GM21723 (cell line): Measurements from ENCODE around the gene CCDC50.

ENCODE experiments used
- ATAC-seq: cut with Tn5 transposase; IDR thresholded peaks from one replicate; pipeline ENCODE4 v1.9.1; 2021; ENCODE audit warnings: mild to moderate bottlenecking, moderate library complexity; ENCODE audit not compliant: unreplicated experiment

Gene CCDC50

DNA sequence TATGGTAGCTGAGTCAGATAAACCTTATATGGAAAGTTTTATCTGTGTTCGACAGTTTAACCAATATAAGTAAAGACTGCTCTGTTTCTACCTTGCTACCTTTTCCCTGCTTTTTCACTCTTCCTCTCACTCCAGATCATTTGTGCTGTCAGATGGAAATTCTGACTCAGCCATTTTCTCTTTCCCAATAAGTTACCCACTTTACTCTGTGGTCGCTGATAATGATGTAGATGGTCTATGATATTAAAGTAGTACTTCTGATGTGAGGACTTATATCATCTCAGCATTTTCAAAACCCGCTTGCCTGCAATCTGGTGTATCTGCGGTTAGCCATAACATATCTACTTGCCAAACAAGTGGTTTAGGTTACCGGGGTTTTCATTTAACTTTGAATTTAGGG, 16.1 kb downstream of the CCDC50 start:
- ATAC-seq, result no peak

DNA sequence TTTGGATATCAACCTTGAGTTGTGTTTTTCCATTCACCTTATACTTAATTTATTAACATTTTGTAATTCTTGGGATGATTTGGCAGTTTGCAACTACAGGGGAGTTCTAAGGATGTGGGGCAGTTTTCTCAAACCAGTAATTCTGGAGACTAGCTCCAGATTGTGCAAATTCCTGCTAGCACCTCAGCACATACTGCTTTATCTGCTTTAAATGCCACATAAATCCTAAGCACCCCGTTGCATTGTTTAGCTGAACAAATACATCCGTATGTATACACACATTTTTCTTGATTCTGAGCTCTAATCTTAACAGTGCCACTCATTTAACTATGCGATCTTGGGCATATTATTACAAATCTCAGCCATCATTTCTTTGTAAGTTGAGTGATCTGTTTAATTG, 18.0 kb downstream of the CCDC50 start:
- no peak for ATAC-seq

DNA sequence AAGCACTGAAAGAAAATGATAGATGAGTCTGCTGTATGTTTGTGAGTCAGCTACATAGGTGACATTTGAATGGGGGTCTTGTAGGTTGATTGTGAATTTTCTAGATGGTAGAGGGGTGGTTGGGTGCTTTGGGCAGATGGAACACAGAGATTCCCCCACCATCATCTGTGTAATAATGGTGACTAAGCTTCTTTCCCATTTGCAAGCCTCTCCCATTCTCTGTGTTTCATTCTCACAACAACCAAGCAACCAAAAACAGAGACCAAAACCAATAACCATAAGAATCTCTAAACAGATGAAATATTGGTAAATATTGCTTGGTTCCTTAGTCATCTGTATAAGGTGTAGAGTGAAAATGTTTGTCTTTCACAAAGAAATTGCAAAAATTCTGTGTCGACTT, 18.9 kb downstream of the CCDC50 start:
- ATAC-seq, result no peak

DNA sequence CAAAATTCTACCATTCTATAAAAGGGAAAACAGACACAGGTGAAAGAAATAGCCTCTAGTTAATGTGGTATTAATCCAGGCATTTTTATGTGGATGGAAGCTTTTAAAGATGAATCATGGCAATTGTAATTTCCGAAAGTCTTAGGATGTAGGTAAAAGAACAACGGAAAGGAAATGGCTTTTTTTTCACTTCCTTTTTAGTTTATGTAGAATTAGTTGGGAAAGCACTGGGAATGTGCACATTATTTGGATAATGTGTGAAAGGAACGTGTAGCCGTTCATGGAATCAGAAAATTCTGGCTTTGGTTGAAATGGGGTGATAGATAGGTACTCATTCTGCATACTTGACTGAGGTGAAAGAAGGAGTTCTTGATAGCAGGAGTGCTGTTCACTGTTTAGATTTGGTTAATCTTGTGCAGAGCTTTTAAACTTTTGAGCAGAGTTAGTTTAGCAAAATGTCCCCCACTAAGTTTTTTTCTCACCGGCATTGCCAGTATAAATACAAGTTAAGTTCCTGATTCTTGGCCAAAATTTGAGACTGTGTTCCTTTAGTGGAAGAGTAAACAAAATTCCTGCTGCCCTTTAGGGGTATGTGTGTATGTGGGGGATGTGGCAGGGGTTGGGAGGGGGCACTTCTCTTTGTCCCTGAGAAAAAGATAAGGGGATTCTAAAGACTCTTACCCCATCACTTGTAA, 21.3 kb downstream of the CCDC50 start:
- no peak for ATAC-seq

DNA sequence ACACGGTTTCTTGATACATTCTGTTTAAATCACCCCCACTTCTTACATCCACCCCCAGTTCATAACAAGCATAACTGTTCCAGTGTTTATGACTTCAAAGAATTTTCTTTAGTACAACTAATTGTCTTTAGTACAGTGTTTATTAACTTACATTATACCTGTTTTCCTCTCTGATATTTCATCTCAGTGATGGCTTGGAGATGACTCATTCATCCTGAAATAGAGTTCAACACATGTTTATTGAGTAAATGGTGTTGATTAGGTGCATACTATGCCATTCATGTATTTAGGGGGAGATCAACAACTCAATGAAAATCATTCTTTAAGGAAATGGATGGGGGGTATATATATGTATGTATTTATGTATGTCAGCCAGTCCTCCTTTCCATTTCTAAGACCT, 22.8 kb downstream of the CCDC50 start:
- no peak for ATAC-seq

DNA sequence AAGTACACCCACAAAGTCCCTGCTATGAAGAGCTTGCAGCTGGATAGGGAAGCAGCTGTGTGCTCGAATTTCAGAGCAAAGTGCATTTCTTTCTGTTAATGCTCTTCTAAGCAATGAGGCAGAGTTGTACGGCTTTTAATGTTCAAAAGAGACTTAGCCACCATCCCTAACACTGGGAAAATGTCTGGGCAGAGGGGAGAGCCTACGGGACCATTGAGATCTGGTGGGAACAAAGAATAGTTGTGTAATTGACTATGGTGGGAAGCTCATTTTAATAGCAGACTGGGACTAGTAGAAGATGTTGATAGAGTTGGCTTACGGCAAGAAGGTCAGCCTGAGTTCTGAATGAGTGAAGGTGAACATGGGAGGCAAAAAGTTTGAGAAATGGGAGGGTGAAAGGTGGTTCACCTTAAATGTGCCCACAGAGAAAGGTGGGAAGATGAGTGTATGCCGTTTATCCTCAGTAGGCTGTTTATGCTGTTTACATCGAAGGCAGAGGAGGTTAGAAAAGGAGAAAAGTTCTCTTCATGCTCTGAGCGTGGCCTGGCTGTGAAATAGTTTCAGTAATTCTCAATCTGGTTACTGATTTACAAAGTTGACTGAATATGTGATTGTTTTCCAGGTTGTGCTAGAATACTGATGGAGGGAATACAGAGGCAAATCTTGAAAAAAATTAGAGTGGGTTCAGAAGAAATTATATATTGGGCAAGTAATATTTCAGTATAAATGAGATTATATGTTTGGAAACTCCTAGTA, 24.0 kb downstream of the CCDC50 start:
- peak; percentile 34 for ATAC-seq

DNA sequence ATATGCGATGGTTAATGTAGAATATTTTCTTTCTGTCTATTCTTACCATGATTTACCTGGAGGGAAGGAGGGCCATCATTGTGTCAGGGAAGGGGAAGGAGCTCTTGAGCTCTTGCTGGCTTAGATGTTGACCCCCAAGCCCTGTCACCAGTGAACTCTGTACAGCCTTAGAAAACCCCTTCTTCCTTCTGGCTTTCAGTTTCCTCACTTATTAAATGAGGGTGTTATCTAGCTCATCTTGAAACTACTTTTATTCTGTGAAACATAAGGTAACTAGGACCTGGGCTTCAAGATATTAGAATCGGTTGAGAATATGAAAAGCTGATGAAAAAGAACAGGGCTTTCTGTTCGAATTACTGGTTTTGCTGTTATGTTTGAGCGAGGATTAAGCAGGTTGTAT, 26.2 kb downstream of the CCDC50 start:
- ATAC-seq, result peak; percentile 67

DNA sequence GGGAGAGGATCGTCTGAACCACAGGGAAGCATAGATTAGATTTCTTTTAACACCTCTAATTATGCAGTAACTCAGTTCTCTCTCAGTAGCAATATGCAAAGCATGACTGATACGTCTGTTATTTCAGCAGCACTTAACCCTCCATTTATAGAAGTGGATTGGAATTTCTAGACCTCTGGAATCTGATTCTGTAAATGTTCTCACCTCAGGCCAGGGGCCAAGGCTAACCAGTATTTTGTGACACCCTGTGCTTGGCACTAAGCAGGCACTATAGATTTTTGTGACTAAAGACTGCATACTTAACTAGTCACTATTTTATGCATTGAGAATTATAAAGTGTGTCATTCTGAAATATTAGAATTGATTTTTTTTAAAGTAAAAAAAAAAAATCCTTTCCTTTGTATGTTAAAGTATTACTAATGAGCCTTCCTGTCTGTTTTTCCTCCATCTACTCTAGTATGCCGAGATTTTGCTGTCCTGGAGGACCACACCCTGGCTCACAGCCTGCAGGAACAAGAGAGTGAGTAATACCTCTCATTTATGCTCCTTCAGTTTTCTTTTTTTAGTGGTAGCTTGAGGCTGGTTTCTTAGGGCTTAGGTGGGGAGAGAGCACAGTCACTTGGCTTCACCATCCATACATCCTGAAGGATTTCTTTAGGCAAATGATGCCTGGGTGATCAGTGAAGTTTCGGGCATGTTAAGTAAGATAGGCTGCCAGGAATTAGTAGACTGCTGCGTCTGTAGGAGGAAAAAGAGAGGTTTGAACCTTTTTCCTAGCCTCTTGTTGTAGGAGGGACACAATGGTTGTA, 27.6 kb downstream of the CCDC50 start:
- ATAC-seq, result no peak

DNA sequence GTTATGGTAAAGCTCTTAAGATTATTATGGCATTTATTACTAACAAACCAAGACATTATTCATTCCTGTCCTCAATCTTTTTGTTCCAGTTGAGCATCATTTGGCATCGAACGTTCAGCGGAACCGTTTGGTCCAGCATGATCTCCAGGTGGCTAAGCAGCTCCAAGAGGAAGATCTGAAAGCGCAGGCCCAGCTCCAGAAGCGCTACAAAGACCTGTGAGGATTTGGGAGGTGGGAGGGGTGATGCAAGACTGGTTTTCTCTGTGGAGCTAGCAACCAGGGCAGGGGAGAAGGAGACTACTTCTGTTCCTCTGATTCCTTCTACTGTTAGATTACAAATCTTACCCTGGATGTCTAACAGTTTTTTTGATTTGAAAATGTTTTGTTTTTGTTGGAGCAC, 28.7 kb downstream of the CCDC50 start:
- ATAC-seq, result no peak

DNA sequence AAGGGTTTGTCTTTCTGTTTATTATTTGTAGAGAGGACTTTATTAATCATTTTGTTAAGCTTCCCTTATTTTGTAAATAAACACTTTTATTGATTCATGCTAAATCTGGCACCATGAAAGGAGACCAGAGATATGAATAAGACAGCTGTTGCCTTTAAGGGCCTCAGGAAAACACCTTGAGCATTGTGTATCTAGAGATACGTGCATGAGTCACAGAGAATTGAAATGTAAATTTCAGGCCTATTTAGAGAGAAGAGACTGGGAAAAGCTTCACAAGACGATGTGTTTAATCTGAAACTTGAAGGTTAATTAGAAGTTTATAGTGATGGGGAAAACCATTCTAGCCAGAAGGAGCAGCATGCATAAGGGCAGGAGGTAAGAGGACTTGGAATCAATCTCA, 29.7 kb downstream of the CCDC50 start:
- ATAC-seq, result no peak

DNA sequence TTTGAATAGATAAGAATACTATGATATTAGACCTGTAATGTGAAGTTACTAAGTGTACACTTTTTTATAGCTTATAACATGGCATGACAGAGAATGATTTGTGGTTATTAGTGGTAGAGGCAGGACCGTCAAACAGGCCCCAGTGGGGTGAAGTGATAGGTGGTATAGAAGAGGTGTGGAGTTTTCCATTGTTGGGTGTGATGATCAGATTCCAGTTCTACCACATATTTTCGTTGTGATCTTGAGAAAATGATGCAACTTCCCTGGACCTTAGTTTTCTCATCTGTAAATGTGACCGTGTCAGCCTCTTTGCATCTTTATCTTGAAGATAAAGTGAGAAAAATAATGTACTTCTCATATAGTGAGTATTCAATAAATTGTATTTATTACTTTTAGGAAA, 31.4 kb downstream of the CCDC50 start:
- no peak for ATAC-seq

DNA sequence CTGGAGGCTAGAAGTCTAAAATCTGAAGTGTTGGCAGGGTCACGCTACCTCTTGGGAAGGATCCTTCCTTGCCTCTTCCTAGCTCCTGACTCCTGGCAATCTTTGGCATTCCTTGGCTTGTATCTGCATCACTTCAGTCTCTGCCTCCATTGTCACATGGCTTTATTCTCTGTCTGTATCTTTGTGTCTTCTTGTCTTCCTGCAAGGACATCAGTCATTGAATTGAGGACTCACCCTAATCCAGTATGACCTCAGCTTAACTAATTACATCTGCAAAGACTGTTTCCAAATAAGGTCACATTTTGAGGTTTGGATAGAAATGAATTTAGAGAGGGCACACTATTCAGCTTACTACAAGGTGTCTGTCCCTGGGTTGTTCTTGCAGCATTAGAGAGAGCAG, 32.3 kb downstream of the CCDC50 start:
- no peak for ATAC-seq

DNA sequence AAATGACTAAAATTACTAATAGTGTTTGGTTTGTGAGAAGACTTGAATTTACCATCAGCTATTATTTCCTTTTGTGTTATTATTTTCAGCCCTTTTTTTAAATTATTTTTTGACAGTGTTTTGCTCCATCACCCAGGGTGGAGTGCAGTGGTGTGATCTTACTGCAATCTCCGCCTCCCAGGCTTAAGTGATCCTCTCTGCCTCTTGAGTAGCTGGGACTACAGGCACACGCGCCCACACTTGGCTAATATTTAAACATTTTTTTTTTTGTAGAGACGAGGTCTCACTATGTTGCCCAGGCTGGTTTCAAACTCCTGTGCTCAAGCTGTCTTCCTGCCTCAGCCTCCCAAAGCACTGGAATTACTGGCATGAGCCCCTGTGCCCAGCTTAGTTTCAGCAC, 32.8 kb downstream of the CCDC50 start:
- no peak for ATAC-seq

DNA sequence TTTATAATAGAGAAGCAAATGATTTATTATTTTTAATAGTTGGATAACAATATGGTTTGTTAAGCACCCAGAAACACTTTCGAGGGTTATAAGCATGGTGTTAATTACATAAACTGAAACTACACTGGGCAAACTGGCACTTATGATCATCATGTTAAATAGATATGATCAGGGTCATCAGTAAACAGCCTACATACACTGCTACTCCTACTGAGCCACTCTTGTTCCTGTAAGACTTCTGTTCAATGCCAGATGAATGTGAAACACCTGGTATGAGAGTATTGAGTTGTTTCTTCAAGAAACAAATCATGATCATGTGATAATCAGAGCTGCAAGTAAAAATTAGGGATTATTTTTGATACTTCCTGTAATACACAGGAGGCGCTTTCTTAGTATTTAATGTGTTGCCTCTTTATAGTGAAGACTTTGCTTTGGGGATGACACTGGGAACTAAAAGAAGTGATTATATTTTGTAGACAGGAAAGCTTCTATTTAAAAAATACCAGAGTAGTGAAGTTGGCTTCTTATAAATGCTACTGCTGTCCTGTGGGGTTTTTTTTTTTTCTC, 33.4 kb downstream of the CCDC50 start:
- no peak for ATAC-seq

DNA sequence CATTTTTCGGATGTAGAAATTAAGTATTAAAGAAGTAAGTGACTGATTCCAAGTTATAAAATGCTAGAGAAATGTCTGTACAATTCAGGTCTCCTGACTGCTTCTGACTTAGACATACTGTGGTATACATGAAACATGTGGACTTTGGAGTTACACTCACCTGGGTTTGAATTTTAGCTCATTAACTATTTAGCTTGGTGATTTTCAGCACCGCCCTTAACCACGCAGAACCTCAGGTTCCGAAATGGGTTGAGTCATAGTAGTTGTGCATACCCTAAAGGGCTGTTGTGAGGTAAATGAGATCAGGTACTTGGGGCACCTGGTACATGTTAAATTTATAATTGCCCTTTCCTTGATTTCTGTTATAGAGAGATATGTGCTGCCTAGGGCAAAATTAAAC, 34.0 kb downstream of the CCDC50 start:
- no peak for ATAC-seq

DNA sequence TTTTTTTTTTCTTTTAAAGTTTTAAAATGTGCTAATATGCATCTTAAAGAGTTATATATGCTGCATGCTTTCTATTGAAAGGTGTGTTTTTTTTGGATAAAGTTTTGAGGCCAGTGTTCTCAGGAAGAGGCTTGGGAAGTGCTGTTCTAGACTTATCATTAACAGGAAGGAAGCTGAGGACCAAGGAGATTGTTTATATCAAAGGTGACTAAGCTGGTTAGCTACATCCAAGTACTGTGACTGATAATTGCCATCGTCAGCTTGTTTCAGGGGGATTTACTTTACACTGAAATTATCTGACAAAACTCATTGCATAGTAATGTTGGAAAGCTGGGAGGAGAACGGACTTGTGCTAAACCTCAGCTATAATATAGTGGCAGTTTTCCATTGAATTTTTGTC, 37.5 kb downstream of the CCDC50 start:
- no peak for ATAC-seq

DNA sequence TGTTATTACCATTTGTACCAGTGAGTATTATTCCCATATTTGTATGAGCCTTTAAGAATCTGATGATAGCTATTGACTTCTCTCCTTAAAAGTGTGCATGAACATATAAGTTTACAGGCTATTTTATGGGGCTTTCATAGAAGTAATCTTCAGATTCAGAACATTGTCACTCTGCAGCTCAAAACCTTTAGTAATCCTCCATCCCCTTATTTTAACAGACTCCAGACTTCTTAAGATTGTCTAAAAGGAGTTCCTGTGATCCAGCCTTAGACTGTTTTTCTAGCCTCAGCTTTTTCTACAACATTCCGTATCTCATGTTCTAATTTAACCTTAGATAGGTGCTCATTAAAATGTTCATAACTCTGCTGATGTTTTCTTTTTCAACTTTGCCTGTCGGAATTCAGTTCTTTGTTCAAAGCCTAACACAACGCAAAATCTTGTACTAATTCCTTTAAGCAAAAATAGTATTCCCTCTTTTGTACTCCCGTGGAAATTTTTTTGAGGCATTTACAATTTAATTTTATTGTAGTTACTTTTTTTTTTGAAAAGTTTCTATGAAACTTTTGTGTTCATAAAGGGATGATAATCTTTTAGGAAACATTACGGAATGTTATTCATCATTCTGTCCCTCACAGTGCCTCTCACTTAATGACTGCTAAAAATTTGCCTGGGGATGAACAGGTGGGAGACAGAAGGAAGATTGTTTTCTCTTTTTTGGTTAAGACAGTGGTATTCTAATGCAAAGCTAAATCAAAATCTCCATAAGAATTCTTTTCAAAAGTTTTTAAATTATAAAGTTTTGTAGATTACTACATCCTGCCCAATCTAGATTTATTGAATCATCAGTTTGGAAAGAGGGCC, 39.8 kb downstream of the CCDC50 start:
- ATAC-seq, result no peak

DNA sequence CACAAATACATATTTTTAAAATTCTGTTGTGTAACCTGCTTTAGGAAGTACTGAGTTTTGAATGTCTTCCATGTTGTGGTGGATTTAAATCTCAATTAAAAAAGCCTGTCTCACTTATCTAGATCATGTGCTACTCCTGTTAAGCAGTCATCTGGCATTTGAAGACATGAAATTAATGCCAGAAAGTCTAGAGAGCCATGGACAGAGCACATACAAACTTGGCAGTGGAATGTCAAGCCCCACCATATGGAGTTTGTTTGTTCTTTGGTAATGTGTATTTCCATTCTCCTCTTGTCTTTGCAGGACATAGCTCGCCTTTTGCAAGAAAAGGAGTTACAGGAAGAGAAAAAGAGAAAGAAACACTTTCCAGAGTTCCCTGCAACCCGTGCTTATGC, 40.4 kb downstream of the CCDC50 start:
- ATAC-seq, result no peak

DNA sequence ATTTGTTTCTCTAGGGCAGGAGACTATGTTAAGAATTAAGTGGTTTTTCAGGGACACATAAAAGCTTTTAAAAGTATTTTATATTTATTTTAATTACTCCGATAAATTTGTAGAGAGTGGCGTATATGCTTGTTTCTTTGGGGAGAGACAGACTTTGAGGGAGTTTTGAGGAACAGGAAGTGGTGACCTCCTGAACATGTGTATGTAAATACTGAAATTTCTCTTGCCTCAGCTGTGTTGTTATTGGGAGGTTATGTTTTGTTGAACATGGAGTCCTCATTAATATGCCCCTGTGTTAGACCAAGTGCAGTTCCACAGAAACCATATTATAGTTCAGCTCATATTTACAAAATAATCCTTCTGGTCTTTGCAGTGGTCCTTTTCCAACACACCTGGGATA, 42.9 kb downstream of the CCDC50 start:
- no peak for ATAC-seq

DNA sequence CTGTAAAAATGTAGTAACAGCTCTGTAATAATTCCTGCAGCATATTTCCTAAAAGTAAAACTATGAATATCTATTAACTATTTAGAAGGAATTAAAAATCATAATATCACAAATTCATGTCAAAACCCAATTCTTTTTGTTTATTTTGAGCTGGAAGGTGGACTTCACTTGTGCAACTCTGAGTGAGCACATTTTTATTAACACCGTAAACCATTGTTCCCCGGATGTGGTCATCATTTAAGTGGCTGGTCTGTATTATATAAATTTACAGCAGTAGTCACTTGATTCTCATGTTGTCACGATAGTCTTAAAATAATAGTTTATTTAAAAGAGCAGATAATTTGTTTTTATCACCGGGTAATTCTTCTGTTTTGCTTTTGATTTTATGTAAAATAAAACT, 44.1 kb downstream of the CCDC50 start:
- no peak for ATAC-seq
